ENCODE measurements around the gene FBXO39. TPM values are rescaled to one million over a fixed set of nuclear protein-coding genes. Genes with fewer than 3 reads are reported as not detected.

The FBXO39 gene
- total RNA-seq, 1 experiment from 2014 or later, result not detected

DNA sequence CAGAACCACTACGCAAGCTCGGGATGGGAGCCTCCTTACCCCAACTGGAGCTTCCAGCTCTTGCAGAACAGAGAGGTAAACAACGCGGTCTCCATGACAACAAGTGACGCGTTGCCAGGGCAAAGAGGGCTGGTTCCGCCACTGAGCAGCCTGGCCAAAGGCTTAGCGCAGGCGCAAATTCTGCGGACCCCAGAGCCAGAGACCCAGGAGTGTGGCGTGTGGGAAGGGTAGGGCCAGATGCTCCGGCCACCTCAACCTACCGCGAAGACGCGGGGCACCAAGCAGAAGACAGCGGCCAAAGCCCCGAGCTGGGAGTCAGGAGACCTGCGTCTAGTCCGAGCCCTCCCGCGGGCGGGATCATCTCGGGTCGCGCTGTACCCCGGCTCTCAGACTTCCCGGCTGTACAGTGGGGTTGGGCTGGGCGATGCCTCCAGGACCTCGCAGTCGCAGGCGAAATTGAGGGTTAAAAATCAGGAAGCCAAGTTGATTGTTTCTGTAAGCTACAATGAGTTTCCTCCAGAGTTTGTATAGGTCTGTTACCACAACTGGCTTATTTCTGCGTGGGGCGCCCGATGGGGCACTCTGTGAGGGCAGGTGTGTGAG lies 55.7 kb downstream of the FBXO39 start, which contains the start of gene TEKT1:
Gene TEKT1 (minus strand): TSS at position 69 of the 603 bp plus-strand sequence. CDS start 1,353 bp downstream, outside the sequence.
- DNase-seq (ENCODE audit: low read depth), result no peak
- in situ Hi-C loops (cut with HindIII; ENCODE audit: low pct_unique_long_range_greater_than_20kb, low sequenced_read_pairs), result no loop called here

Other genes starting within 250 kb of the FBXO39 start
- 0.20 and 2.2 TPM in 2 replicates for gene PITPNM3, start 219.7 kb upstream of the FBXO39 start, total RNA-seq (2014; rRNA removed; shearing (Covaris generic); ENCODE audit: low replicate concordance)
- gene KIAA0753, start 135.5 kb upstream of the FBXO39 start, total RNA-seq (2014; rRNA removed; shearing (Covaris generic); ENCODE audit: low replicate concordance), result 15.8 and 16.8 TPM in 2 replicates
- 104 and 186 TPM in 2 replicates for gene TXNDC17, start 135.2 kb upstream of the FBXO39 start, total RNA-seq (2014; rRNA removed; shearing (Covaris generic); ENCODE audit: low replicate concordance)
- 3.4 and 13.9 TPM in 2 replicates for gene MED31, start 124.6 kb upstream of the FBXO39 start, total RNA-seq (2014; rRNA removed; shearing (Covaris generic); ENCODE audit: low replicate concordance)
- 5.7 and 6.4 TPM in 2 replicates for gene C17orf100, start 124.5 kb upstream of the FBXO39 start, total RNA-seq (2014; rRNA removed; shearing (Covaris generic); ENCODE audit: low replicate concordance)
- not detected in 2 replicates for gene SLC13A5, start 62.8 kb upstream of the FBXO39 start, total RNA-seq (2014; rRNA removed; shearing (Covaris generic); ENCODE audit: low replicate concordance)
- not detected in 2 replicates for gene XAF1, start 20.2 kb upstream of the FBXO39 start, total RNA-seq (2014; rRNA removed; shearing (Covaris generic); ENCODE audit: low replicate concordance)
- not detected in 2 replicates for gene TEKT1, start 55.5 kb downstream of the FBXO39 start, total RNA-seq (2014; rRNA removed; shearing (Covaris generic); ENCODE audit: low replicate concordance)
- not detected in 2 replicates for gene ALOX12, start 219.8 kb downstream of the FBXO39 start, total RNA-seq (2014; rRNA removed; shearing (Covaris generic); ENCODE audit: low replicate concordance)
- gene RNASEK, start 236.4 kb downstream of the FBXO39 start, total RNA-seq (2014; rRNA removed; shearing (Covaris generic); ENCODE audit: low replicate concordance), result 128 and 131 TPM in 2 replicates
- gene BCL6B, start 246.8 kb downstream of the FBXO39 start, total RNA-seq (2014; rRNA removed; shearing (Covaris generic); ENCODE audit: low replicate concordance), result not detected in 2 replicates

All from Caki2 (cell line).